A549 (cell line): ENCODE data around the gene FOLR1.

ENCODE experiments used
- CTCF ChIP-seq: fragments of >200 bp; sonication (Bioruptor Twin); formaldehyde crosslinking; IDR thresholded peaks from 3 replicates; pipeline ENCODE4 v1.5.1; 2016
- HMGXB4 ChIP-seq: fragments of 250-450 bp; sonication (Bioruptor Pico); IDR thresholded peaks from 2 replicates; pipeline ENCODE4 v1.5.0; 2021; ENCODE audit warnings: mild to moderate bottlenecking, moderate library complexity, borderline replicate concordance
- MAX ChIP-seq: IDR thresholded peaks from 2 replicates; pipeline ENCODE4 v1.6.1; 2012
- POLR2A ChIP-seq: IDR thresholded peaks from 2 replicates; pipeline ENCODE4 v1.6.1; 2012; ENCODE audit warnings: mild to moderate bottlenecking, low read length
- RFX5 ChIP-seq: fragments of 450-650 bp; IDR thresholded peaks from 2 replicates; pipeline ENCODE4 v1.7.1; 2014; ENCODE audit warnings: antibody characterized with exemption, mild to moderate bottlenecking, moderate library complexity

- TF ChIP-seq POLR2A (no peak), CTCF (no peak), HMGXB4 (CRISPR knock-in tag) (no peak), MAX (no peak), RFX5 (no peak)
Measured at GRCh38 chr11:72150882-72151281, 41.1 kb upstream of the FOLR1 start.
